Erythroblast (primary cell): Measurements from ENCODE around the gene CCSER1.

ENCODE experiments used
- GATA1 ChIP-seq: IDR thresholded peaks from 2 replicates; pipeline ENCODE4 v1.6.1; 2011; ENCODE audit warnings: low read depth, mild to moderate bottlenecking, control low read depth, low read length, moderate library complexity
- POLR2A ChIP-seq: IDR thresholded peaks from 2 replicates; pipeline ENCODE4 v1.6.1; 2011; ENCODE audit warnings: mild to moderate bottlenecking, low read length

GRCh38 chr4:91488946-91489345 lies 1361.8 kb downstream of the CCSER1 start:
- TF ChIP-seq POLR2A (no peak), GATA1 (no peak)
